WTC11 (cell line): Measurements from ENCODE around the gene MTX1. TPM values are rescaled to one million over a fixed set of nuclear protein-coding genes. Genes with fewer than 3 reads are reported as not detected.
"Not testable (repeated sequence)": the region's sequence is repeated elsewhere in the genome, so short reads cannot be mapped to it uniquely, and the experiment has no call there.

ENCODE experiments used
- ATAC-seq: fragments of 200-7000 bp; cut with Tn5 transposase; 2 replicates; pipeline ENCODE4 v1.10.0; 2021; ENCODE audit warnings: mild to moderate bottlenecking, moderate library complexity
- CTCF ChIA-PET: fragments of 300-600 bp; sonication (Branson Sonifier 250); formaldehyde crosslinking; loops from one replicate; lab custom pipeline; 2021; ENCODE audit warnings: antibody characterized with exemption; lab: Charles Lee
- POLR2A ChIA-PET: fragments of 350-600 bp; sonication (Branson Sonifier 250); formaldehyde crosslinking; loops from one replicate; lab custom pipeline; 2021; ENCODE audit warnings: antibody characterized with exemption; lab: Charles Lee
- DNase-seq: peaks from one replicate; pipeline ENCODE4 v3.0.0; 2021; ENCODE audit warnings: low spot score
- H3K27ac Mint-ChIP-seq: 2 replicates; pipeline ENCODE4 v1.8.0; 2021; ENCODE audit warnings: mixed read lengths
- H3K27me3 Mint-ChIP-seq: 2 replicates; pipeline ENCODE4 v1.8.0; 2021; ENCODE audit warnings: low read depth, mild to moderate bottlenecking, moderate library complexity, mixed read lengths
- H3K36me3 Mint-ChIP-seq: 2 replicates; pipeline ENCODE4 v1.8.0; 2021; ENCODE audit warnings: mixed read lengths
- H3K4me1 Mint-ChIP-seq: 2 replicates; pipeline ENCODE4 v1.8.0; 2022; ENCODE audit warnings: mixed read lengths
- H3K4me3 Mint-ChIP-seq: 2 replicates; pipeline ENCODE4 v1.8.0; 2021; ENCODE audit warnings: mild to moderate bottlenecking, moderate library complexity, mixed read lengths
- H3K9me3 Mint-ChIP-seq: 2 replicates; pipeline ENCODE4 v1.8.0; 2021; ENCODE audit warnings: mixed read lengths
- ARID4B ChIP-seq: sonication (generic); formaldehyde crosslinking; IDR thresholded peaks from 2 replicates; pipeline ENCODE4 v1.8.0; 2023; ENCODE audit warnings: missing genetic modification reagents, mild to moderate bottlenecking, borderline replicate concordance
- E2F5 ChIP-seq: sonication (generic); formaldehyde crosslinking; IDR thresholded peaks from 2 replicates; pipeline ENCODE4 v1.8.1; 2022; ENCODE audit warnings: mild to moderate bottlenecking, moderate library complexity, missing genetic modification reagents
- FOXK1 ChIP-seq: sonication (generic); formaldehyde crosslinking; IDR thresholded peaks from 2 replicates; pipeline ENCODE4 v1.8.0; 2022; ENCODE audit warnings: mild to moderate bottlenecking, moderate library complexity, missing genetic modification reagents
- IRF2 ChIP-seq: sonication (generic); formaldehyde crosslinking; IDR thresholded peaks from 2 replicates; pipeline ENCODE4 v1.8.0; 2022; ENCODE audit warnings: low read depth, missing genetic modification reagents, borderline replicate concordance
- KAT7 ChIP-seq: sonication (generic); formaldehyde crosslinking; IDR thresholded peaks from 2 replicates; pipeline ENCODE4 v1.8.1; 2023; ENCODE audit warnings: missing genetic modification reagents, mild to moderate bottlenecking, borderline replicate concordance
- MXD4 ChIP-seq: fragments of 250-450 bp; sonication (Bioruptor Pico); IDR thresholded peaks from 2 replicates; pipeline ENCODE4 v1.8.0; 2021; ENCODE audit warnings: mild to moderate bottlenecking, moderate library complexity, borderline replicate concordance
- MYBL2 ChIP-seq: sonication (generic); formaldehyde crosslinking; IDR thresholded peaks from 2 replicates; pipeline ENCODE4 v1.8.1; 2023; ENCODE audit warnings: mild to moderate bottlenecking, moderate library complexity, missing genetic modification reagents
- NR3C1 ChIP-seq: sonication (generic); formaldehyde crosslinking; conservative IDR thresholded peaks from 2 replicates; pipeline ENCODE4 v1.8.1; 2023; ENCODE audit warnings: low read depth, mild to moderate bottlenecking, missing genetic modification reagents
- PREB ChIP-seq: sonication (generic); formaldehyde crosslinking; IDR thresholded peaks from 2 replicates; pipeline ENCODE4 v1.8.1; 2022; ENCODE audit warnings: mild to moderate bottlenecking, missing genetic modification reagents, moderate library complexity, borderline replicate concordance
- SOX15 ChIP-seq: fragments of 250-450 bp; sonication (Bioruptor Pico); IDR thresholded peaks from 2 replicates; pipeline ENCODE4 v1.9.0; 2021; ENCODE audit warnings: mild to moderate bottlenecking
- TEAD4 ChIP-seq: sonication (generic); formaldehyde crosslinking; IDR thresholded peaks from 2 replicates; pipeline ENCODE4 v1.8.0; 2022; ENCODE audit warnings: mild to moderate bottlenecking, missing genetic modification reagents
- ZBTB21 ChIP-seq: sonication (generic); formaldehyde crosslinking; IDR thresholded peaks from 2 replicates; pipeline ENCODE4 v1.8.1; 2023; ENCODE audit warnings: mild to moderate bottlenecking, missing genetic modification reagents, borderline replicate concordance
- ZNF121 ChIP-seq: sonication (generic); formaldehyde crosslinking; IDR thresholded peaks from 2 replicates; pipeline ENCODE4 v1.8.0; 2023; ENCODE audit warnings: missing genetic modification reagents
- ZNF232 ChIP-seq: sonication (generic); formaldehyde crosslinking; IDR thresholded peaks from 2 replicates; pipeline ENCODE4 v1.8.0; 2022; ENCODE audit warnings: mild to moderate bottlenecking, missing genetic modification reagents
- ZNF425 ChIP-seq: fragments of 250-450 bp; sonication (Bioruptor Pico); conservative IDR thresholded peaks from 2 replicates; pipeline ENCODE4 v1.9.0; 2021; ENCODE audit warnings: mild to moderate bottlenecking
- ZNF671 ChIP-seq: fragments of 250-450 bp; sonication (Bioruptor Pico); IDR thresholded peaks from 2 replicates; pipeline ENCODE4 v1.8.0; 2021; ENCODE audit warnings: mild to moderate bottlenecking
- total RNA-seq: library from RNA; stranded (reverse); gene quantifications from 3 replicates; pipeline ENCODE4 v1.2.3, GENCODE V29; 2021

MTX1 gene
- total RNA-seq, 1 experiment from 2014 or later = 62.8 TPM

GRCh38 chr1:155193275-155193990, 15.1 kb upstream of the MTX1 start (continued):
- TF ChIP-seq ZNF121 (CRISPR knock-in tag) = 0 out of 2 replicates have a peak, but pooled peaks have one; percentile 3

DNA sequence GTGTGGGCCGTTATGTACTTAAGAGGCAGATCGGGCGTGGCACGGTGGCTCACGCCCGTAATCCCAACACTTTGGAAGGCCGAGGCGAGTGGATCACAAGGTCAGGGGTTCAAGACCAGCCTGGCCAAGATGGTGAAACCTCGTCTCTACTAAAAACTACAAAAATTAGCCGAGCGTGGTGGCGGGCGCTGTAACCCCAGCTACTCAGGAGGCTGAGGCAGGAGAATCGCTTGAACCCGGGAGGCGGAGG, 14.6 kb upstream of the MTX1 start:
- not testable (repeated sequence) for H3K9me3 Mint-ChIP-seq, ATAC-seq, DNase-seq, H3K27me3 Mint-ChIP-seq
- ChIA-PET POLR2A (interaction anchor here (0.5 to 3.7 kb wide), 19 partner anchors 10 to 912 kb away, joined by 3 to 83 read pairs (median 4); partner anchors contain the start of genes CLK2, KRTCAP2, SCAMP3 and THBS3), CTCF (interaction anchor here (0.6 to 4.6 kb wide), 45 partner anchors 8 to 238 kb away, joined by 3 to 232 read pairs (median 5); partner anchors contain the start of genes ADAM15, CLK2, DPM3 and ENTREP3)
- TF ChIP-seq MYBL2 = 0 out of 2 replicates have a peak, but pooled peaks have one; percentile 43
- peaks cover 34% of the 10 kb centered on the region for H3K4me1 Mint-ChIP-seq
- H3K36me3 Mint-ChIP-seq = peaks cover 25% of the 10 kb centered on the region
- peak overlapping the region; percentile 99 for H3K4me3 Mint-ChIP-seq
- H3K27ac Mint-ChIP-seq = peak overlapping the region; percentile 99

DNA sequence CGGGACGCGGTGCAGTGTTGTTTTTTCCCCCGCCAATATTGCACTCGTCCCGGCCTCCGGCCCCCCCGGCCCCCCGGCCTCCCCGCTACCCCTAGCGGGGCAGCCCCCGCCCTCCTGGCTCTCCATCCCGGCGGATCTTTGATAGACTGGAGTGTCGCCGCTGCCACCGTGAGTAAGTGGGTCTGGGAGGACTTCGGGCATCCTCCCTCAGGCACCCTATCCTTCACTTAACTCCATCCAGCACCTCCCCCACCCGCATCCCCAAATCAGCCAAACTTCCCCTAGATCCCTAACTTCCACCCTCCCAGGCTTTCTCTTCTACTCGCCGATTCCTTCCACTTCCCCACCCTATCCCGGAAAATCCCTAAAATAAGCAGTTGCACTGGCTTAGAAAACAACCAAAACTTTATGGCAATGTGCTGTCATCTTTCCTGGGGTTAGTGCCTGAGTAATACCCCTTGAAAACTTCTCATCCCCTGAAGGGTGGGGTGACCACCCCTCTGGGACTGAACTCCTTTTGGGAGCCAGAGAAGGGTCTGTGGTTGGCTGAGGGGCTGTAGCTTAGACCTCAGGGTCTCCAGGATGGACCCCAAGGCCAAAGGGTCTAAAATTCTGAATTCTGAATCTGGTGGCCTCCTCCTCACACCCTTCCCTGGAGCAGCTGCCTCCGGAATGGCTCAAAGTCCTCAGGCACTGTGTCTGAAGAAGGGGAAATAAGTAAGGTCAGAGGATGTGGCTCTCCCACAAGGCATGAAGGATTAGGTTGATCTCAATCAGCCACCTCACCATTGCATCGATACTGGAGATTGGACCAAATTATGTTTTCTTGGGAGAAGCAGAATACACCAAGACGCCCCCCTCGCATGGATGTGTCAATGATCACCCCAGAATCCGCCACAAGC, 13.0 kb upstream of the MTX1 start:
- Mint-ChIP-seq H3K4me1 (peaks cover 34% of the 10 kb centered on the region), H3K27me3 (peaks cover 4% of the 10 kb centered on the region; the same call in 1 of the 2 replicates), H3K4me3 (peak overlapping the region; percentile 99), H3K36me3 (peaks cover 39% of the 10 kb centered on the region), H3K9me3 (no peaks in the 10 kb centered on the region), H3K27ac (peak overlapping the region; percentile 95)
- TF ChIP-seq ZNF232 (no peak), MXD4 (CRISPR knock-in tag) (no peak), FOXK1 (no peak), MYBL2 (no peak), SOX15 (CRISPR knock-in tag) (no peak), ZNF425 (CRISPR knock-in tag) (0 out of 2 replicates have a peak, but pooled peaks have one; percentile 29)
- no peak for DNase-seq
- ChIA-PET POLR2A (interaction anchor here (0.6 to 3.7 kb wide), 19 partner anchors 8 to 113 kb away, joined by 3 to 83 read pairs (median 5); partner anchors contain the start of genes KRTCAP2, MTX1, SCAMP3 and THBS3), CTCF (interaction anchor here (0.6 to 4.6 kb wide), 32 partner anchors 8 to 178 kb away, joined by 3 to 232 read pairs (median 6); partner anchors contain the start of genes ENTREP3, HCN3, KRTCAP2 and MTX1)
- no peak for ATAC-seq

GRCh38 chr1:155196103-155196892, 12.2 kb upstream of the MTX1 start:
- POLR2A ChIA-PET = interaction anchor here (0.7 to 3.7 kb wide), 10 partner anchors 9 to 112 kb away, joined by 3 to 83 read pairs (median 5); partner anchors contain the start of genes KRTCAP2, MTX1, THBS3 and TRIM46
- H3K36me3 Mint-ChIP-seq = peaks cover 48% of the 10 kb centered on the region
- TF ChIP-seq KAT7 (CRISPR knock-in tag) (peak; percentile 82; the same call in 1 of the 2 replicates), NR3C1 (CRISPR knock-in tag) (no peak), PREB (CRISPR knock-in tag) (no peak), TEAD4 (CRISPR knock-in tag) (peak; percentile 83), E2F5 (CRISPR knock-in tag) (no peak), IRF2 (no peak), MXD4 (CRISPR knock-in tag) (no peak), ZNF671 (CRISPR knock-in tag) (0 out of 2 replicates have a peak, but pooled peaks have one; percentile 45), ARID4B (peak; percentile 46; the same call in 1 of the 2 replicates), ZBTB21 (CRISPR knock-in tag) (no peak)

More at GRCh38 chr1:155196103-155196892, 12.2 kb upstream of the MTX1 start:
- Mint-ChIP-seq H3K9me3 (no peaks in the 10 kb centered on the region), H3K4me3 (peak overlapping the region; percentile 99), H3K27ac (peak overlapping the region; percentile 98), H3K4me1 (peaks cover 34% of the 10 kb centered on the region), H3K27me3 (peaks cover 4% of the 10 kb centered on the region; the same call in 1 of the 2 replicates)
- ATAC-seq = peak; percentile 46
- DNase-seq = peak; percentile 94
- CTCF ChIA-PET = interaction anchor here (0.6 to 4.6 kb wide), 17 partner anchors 9 to 135 kb away, joined by 3 to 53 read pairs (median 6); partner anchors contain the start of genes ENTREP3, KRTCAP2 and RUSC1
